ENCODE measurements around the gene ANAPC2.

ANAPC2 gene

GRCh38 chr9:137193771-137194170 is 5.4 kb upstream of the ANAPC2 start:
- no peak for DNase-seq (ENCODE audit: low read depth in 2 of 3, low spot score in 1 of 3)

DNA sequence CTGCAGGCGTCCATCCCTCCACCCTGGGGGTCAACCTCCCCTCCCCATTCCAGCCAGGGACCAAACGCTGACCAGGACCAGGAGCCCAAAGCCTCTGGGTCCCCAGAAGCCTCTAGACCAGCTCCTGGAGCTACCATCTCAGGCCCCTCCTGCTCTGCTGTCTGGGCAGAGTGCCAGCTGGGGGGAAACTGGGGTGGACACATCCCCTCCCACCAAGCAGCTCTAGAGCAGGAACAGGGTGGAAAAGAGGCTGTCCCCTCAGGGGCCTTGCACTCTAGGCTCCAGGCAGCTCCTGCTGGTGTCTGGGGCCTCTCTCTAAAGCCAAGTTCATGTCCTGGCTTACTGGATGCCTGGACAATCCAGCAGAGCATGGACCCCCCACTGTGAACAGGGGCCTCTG is 4.5 kb upstream of the ANAPC2 start:
- DNase-seq (ENCODE audit: low read depth in 2 of 3, low spot score in 1 of 3), result no peak

DNA sequence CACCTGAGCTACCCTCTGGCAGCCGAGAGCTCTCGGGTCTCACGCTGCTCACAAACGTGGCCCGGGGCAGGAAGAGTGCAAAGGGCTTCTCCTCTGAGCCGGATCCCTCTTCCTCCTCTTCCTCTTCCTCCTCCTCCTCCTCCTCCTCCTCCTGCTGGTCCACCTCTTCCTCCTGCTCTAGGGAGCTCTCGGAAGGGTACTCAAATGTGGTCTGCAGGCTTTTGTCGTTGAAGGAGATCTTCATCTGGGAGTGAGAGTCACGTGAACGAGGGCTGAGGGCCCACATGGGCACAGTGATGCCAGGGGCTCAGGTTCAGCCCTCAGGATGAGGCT is 4.1 kb upstream of the ANAPC2 start:
- DNase-seq (ENCODE audit: low read depth in 2 of 3, low spot score in 1 of 3), result no peak

DNA sequence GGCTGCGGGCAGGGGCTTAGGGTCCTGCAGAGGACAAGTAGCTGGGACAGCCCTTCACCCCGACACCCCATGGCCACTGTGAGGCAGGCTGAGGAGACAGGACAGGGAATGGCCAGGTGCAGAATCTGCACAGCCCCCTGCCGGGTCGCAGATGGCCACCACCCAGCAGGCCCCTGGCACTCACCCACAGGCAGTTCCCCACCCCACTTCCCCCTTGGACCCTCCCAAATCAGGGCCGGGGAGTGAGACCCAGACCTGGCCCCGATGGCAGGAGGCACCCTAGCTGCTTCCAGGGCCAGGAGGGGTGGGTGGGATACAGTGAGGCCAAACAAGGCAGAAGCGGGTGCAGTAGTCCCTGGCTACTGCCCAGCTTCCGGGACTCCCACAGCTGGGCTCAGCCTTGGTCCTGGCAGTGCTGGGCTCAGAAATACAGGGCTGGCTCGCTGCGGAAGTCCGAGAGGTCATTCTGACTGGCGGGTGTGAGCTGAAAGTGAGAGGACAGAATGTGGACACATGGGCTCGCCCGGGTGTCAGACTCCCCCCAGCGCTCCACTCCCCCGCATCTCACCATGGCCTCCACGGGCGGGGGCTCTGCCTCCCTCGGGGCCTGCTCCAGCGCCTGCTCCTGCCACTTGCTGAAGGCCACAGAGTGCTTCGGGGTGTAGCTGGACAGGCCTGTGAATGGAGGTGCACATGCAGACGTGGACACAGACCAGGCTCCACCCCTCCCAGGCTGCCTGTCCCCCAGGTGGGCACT is 3.5 kb upstream of the ANAPC2 start:
- no peak for DNase-seq (ENCODE audit: low read depth in 2 of 3, low spot score in 1 of 3)

DNA sequence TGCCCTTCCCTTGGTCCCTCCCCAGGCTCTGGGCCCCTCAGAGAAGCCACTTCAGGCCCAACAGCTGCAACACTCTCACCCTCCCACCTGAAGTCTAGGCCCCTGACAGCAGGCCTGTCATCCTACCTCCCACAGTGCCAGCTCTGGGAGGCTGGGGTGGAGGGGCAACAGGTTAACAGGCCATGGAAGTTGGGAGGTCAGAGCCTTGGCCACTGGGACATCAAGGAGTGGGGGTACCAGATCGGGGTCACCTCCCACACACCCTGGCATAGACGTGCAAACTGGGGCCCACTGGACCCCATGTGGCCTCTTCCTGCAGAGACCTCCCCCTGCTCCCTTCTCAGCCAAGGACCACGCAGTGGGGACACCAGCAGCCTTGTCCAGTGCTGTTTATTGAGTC is 2.9 kb upstream of the ANAPC2 start:
- DNase-seq (ENCODE audit: low read depth in 2 of 3, low spot score in 1 of 3), result no peak

DNA sequence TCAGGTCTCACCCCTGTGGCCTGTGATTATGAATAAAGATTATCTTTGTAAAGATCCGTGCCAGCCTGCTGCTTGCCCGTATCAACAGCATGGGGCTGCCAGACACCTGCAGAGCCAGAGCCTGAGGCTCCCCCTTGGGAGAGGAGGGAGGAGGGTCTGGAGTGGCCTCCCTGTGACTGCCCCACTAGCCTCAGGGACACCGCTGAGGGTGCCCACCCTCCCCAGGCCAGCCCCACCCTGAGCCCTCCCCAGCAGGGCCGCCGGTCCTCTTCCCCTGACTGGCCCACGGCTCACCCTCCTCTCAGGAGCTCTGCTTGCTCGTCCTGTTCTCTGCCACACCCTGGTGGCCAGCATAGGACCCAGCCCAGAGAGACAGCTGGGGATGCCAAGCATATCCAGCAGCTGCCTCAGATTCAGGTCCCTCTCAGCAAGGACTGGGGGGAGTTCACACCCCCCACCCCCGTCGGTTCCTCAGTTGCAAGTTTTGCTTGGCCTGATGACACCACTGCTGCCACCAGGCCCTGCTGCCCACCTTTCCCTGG is 2.0 kb upstream of the ANAPC2 start:
- no peak for DNase-seq (ENCODE audit: low read depth in 2 of 3, low spot score in 1 of 3)

DNA sequence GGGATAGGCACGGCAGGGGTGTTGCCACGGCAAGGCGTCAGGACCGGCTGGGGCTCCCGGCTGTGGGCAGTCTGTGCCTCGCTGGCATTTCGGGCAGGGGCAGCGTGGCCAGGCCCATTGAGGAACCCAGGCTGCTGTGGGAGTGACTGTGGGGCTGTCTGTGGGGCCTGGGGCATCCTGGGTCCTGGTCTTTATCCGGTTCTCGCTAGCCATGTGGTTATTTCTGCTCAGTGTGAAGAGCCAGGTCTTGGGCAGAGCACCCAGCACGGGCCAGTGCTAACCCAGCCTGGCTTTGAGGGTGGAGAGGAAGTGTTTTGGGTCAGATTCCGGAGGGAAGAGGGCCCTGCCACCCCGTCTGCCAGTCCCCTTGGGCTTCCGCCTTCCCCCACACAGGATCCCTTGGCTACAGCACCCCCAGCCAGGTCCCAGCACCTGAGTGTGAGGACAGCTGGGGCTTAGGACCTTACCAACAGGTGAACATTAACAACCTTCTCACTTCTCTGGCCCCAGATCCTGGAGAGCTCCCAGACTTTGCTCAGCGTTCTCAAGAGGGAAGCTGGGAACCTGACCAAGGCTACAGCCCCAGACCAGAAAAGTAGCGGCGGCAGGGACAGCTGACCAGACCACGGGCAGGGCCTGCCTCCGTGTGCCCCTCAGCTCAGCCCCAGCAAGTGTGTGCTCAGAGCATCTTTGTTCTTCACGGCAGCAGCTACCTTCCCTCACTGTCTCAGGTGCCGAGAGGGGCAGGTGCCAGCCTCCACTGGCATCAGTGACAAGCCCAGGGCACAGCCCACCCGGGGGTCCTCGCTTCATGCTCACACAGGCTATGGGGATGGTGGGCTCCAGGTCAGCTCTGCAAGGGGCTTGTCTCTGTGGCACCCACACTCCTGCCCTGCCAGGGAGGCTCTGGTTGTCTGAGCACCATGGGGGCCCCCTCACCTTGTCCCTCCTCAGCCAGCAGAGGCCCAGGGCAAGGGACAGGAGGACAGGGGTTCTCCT is 1.2 kb upstream of the ANAPC2 start:
- no peak for DNase-seq (ENCODE audit: low read depth in 2 of 3, low spot score in 1 of 3)

DNA sequence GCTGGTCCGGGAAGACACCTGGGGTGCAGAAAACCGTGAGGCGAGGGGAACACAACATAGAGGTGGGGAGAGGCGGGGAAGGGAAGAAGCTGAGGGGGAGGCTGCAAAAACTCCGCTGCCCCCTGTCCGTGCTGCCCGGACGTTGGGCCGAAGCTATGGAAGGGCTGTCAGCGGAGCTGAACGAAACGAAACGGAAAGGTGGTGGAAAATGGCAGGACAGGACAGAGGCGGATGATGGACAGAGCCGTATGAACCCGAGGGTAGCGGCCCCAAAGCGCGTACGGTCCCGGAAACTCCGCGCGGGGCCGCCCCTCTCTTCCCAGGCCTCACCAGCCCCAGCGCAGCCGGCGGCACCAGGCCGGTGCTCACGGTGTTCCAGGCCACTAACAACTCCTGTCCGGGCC is 272 bp downstream of the ANAPC2 start:
- no peak for DNase-seq (ENCODE audit: low read depth in 2 of 3, low spot score in 1 of 3)

DNA sequence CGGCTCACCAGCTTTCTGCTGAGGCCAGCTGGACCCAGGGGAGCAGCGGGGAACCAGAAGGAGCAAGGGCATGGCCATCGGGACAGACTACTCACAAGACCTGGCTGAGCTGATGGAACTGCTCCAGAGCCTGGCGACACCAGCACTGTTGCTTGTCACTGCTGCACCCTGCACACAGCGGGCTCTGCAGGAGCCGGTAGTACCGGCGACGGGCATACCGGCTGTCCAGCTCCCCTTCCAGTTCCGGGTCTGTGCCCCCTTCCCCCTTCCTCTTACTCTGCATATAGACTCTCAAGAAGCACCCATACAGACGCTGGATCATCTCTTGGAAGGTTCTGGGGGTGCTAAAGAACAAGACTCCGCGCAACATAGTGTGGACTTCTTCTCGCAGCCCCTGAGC is 974 bp downstream of the ANAPC2 start:
- DNase-seq (ENCODE audit: low read depth in 2 of 3, low spot score in 1 of 3), result no peak

DNA sequence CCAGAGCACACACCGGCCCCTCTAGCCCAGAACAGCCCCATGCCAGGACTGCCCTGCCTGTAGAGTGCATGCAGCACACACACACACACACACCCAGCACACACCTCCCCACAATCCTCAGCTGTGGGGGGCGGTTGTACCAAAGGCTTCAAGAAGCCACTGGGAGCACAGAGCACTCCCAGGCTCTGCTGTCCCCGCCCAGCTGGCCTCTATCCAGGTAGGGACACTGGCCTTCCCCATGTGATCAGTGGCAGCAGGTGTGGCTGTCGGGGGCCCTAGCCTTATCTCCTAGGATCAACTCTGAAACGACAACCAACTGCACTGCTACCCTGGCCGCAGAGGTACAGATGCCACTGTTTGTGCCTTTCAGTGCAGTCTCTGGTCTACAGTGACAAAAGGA is 2.0 kb downstream of the ANAPC2 start:
- no peak for DNase-seq (ENCODE audit: low read depth in 2 of 3, low spot score in 1 of 3)

DNA sequence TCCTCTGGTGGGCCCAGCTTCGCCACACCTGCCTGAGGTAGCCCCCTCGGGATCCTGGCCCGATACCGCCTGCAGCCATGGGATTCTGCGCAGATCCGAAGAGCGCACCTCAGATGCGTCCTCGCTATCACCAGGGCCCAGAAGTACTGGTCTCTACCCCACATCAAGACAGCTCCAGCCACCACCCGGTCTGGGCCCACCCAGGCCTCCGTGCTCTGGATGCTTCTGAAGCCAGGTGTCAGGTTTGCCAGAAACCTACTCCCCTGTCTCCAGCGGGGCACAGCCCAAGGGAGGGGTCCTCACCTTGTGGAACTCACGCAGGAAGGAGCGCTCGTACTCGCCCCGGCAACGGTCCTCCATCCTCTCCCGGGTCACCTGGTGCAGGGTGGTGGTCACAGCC is 2.4 kb downstream of the ANAPC2 start:
- no peak for DNase-seq (ENCODE audit: low read depth in 2 of 3, low spot score in 1 of 3)

DNA sequence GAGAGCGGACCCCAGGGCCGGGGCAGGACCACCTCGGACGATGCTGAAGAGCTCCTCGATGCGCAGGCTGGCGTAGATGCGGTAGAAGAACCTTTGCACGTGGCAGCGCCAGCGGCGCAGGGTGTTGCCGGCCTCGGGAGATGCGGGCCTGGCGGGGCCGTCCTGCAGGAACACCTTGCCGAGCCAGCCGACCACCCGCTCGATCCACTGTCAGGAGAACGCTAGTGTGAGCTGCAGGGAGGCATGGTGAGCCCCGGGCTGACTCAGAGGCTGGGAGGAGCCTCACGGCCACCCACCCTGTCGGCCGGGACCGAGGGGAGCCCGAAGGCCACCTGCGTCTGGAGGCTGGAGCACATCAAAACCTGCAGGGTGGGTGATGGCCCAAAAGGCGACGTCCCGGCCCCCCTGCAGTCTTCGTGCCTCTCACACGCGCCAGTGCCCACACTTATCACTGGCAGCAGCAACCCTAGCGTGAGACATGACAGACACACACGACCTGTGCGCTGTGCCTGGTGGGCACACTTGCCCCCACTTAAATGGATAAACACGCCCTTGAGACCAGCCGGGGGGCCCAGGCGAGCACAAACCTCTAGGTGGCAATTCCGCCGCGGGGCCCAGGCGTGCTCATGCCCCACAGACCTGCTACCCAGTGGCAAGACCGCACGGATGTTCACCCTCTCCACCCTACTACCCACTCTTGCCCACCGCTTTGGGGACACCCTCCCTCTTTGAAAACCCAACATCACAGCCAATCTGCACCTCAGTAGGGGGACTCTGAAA is 3.3 kb downstream of the ANAPC2 start:
- no peak for DNase-seq (ENCODE audit: low read depth in 2 of 3, low spot score in 1 of 3)

DNA sequence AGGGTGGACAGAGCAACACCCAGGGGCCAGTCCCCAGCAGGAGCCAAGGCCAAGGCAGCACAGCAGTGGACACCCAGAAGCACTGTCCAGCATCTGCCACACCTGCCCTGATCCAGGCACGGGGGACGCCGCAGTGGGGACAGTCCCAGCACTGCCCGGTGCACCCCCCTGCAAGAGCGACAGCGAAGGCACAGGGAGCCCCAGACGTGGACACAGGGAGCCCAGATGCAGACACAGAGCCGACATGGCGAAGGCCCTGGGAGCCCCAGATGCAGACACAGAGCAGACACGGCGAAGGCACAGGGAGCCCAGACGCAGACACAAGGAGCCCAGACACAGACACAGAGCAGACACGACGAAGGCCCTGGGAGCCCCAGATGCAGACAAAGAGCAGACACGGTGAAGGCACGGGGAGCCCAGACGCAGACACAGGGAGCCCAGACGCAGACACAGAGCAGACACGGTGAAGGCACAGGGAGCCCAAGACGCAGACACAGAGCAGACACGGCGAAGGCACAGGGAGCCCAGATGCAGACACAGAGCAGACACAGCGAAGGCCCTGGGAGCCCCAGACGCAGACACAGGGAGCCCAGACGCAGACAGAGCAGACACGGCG is 4.3 kb downstream of the ANAPC2 start:
- DNase-seq (ENCODE audit: low read depth in 2 of 3, low spot score in 1 of 3), result no peak

DNA sequence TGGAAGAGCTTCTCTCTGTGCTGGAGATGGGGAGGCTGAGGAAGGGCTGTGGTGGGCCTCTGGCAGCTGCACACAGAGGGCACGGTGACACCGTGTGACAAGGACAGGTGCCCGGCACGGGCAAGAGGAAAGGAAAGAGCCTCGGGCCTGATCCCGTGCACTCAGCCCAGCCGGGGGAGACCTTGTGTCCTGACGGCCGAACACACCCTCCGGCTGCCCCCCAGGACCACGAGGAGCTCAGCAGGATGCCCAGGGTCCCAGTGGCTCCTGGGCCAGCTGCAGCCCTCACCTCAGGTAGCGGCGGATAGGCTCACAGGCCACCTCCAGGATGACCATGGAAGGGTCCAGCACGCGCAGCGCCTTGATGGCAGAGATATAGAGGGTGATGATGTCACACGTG is 5.5 kb downstream of the ANAPC2 start:
- no peak for DNase-seq (ENCODE audit: low read depth in 2 of 3, low spot score in 1 of 3)

DNA sequence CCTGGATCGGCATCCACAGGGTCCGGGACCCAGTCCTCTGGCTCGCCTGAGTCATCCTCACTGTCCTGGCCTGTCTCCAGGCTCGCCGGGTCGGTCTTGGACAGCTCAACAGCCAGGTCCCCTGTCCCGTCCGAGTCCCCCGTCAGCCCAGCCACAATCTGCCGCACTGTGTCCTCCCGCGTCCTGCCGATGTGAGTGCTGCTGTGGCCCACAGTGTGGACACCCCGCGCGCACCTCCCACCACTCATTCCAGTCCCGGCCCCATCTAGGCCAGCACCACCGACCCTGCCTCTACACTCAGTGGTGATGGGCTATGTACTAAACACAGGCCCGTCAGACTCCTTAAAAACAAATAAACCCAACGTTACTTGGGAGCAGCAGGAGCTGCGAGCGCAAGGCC is 6.7 kb downstream of the ANAPC2 start:
- no peak for DNase-seq (ENCODE audit: low read depth in 2 of 3, low spot score in 1 of 3)

DNA sequence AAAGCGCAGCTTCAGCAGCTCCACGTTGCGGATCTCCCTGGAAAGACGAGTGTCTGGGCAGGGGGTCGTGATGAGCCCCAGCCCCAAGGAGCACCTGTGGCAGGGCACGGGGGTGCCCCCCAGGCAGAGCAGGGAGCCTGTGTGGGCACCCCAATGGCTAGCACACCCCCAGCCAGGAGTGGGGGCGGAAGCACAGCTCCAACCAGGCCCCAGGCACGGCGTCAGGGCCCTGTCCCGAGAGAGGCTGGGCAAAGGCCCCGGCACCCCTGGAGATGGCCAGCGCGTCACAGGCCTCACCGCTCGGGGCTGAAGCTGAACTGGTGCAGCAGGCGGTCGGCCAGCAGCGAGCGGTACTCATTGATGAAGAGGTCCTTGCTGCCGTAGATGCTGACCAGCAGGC is 7.9 kb downstream of the ANAPC2 start:
- no peak for DNase-seq (ENCODE audit: low read depth in 2 of 3, low spot score in 1 of 3)

DNA sequence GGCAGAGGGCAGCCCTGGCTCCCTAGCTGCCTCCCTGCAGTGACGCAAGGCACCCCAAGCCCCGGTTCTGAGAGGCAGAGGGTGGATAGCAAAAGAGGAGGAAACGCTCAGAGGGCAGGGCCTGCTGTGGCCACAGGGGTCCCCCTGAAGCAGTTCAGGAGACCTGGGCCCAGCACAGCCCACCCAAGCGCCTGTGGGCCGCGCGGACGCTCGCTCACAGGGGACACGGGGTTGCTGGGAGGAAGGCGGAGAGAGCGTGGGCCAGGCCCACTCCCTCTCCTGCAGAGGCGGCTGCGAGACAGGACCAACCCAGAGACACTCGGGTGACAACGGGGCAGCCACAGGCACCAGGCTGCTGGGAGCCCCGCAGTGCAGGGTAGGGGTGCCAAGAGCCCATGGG is 8.6 kb downstream of the ANAPC2 start:
- no peak for DNase-seq (ENCODE audit: low read depth in 2 of 3, low spot score in 1 of 3)

DNA sequence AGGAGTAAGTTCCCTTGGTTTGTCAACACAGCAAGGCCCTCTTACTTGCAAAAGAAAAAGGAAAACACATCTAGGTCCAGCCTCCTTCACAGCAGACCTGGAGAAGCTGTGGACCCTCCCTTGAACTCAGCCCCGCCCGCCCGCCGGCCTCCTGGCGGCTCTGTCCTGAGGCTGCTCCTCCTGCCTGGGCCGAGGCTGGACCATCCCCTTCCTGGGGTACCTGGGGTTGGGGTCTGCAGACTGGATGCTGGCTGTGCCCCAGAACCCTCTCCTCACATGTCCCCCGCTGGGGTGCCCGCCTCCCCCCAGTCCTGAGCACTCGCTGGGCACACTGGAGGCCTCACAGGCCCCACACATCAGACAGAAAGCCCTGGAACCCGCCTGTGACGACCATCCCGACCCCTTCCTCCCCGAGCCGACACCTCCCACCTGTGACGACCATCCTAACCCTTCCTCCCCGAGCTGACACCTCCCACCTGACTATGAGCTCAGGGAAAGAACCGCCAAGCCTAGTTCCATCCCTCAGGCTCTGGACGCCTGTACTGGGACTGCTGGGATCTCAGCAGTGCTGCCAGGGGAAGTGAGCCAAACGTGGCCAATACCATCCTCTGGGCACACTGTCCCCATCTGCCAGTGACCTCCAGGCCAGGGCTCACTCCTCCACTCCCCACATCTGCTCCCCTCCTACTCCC is 9.3 kb downstream of the ANAPC2 start:
- no peak for DNase-seq (ENCODE audit: low read depth in 2 of 3, low spot score in 1 of 3)

DNA sequence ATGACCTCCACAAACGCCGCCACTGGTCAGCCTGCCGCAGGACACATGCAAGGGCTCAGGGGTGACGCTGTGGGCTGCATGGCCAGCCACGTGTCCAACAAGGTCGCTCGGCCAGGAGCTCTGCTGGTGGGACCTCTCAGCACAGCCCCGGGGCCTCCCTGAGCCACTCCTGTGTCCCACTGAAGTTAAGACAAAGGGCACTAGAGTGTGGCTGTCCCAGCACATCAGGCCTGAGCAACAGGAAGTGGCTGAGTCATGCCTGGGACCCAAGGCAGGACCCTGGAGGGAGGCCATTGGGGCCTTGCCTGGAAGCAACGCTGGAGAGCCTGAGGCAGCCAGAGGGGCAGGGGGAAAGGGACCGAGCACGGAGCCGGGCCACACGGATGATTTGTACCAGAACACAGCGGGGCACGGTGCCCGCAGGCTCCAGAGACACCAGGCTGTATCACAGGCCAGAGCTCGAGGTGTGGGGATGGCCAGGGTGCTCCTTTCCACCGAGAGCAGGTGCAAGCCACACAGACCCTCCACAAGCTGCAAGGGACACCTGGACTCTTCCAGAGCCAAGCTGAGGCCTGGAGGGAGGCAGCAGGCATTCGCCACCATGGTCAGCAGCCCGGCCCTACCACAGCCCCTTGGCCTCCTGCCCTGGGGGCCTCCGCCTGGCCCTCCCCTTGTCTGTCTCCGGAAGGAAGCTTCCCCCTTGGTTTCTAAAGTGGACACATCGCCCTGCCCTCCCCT is 10.0 kb downstream of the ANAPC2 start:
- DNase-seq (ENCODE audit: low read depth in 2 of 3, low spot score in 1 of 3), result no peak
